Breast epithelium (tissue), 4 donors: Measurements from ENCODE around the gene GRM1. TPM values are rescaled to one million over a fixed set of nuclear protein-coding genes. Genes with fewer than 3 reads are reported as not detected.

ENCODE experiments used
- DNase-seq, 2 donors: peaks; one replicate each; pipeline ENCODE4 v3.0.0-alpha.2; 2019; ENCODE audit warnings: low spot score in 2 of 2
- H3K27ac ChIP-seq, 2 donors: fragments of 200-600 bp; sonication (generic) in 1 of 2; one replicate each; pipeline ENCODE4 v1.5.1; 2016 to 2019; ENCODE audit warnings: mild to moderate bottlenecking in 1 of 2
- H3K27me3 ChIP-seq, 2 donors: fragments of 200-600 bp; sonication (generic) in 1 of 2; one replicate each; pipeline versions ENCODE4 v1.5.1 to v1.6.0; 2017 to 2019; ENCODE audit warnings: control low read depth in 1 of 2, mild to moderate bottlenecking in 1 of 2
- H3K36me3 ChIP-seq: fragments of 200-600 bp; one replicate; pipeline ENCODE4 v1.5.1; 2019
- H3K4me1 ChIP-seq, 2 donors: fragments of 200-600 bp; sonication (generic); one replicate each; pipeline ENCODE4 v1.5.1; 2016 to 2019; ENCODE audit warnings: control low read depth in 1 of 2
- H3K4me3 ChIP-seq, 3 donors: fragments of 200-600 bp; sonication (generic); 1 replicate in 2 of 3; 2 replicates in 1 of 3; pipeline ENCODE4 v1.5.1; 2016 to 2019; ENCODE audit warnings: mild to moderate bottlenecking in 3 of 3, moderate library complexity in 2 of 3
- H3K9me3 ChIP-seq, 2 donors: fragments of 200-600 bp; sonication (generic) in 1 of 2; one replicate each; pipeline ENCODE4 v1.5.1; 2016 to 2019; ENCODE audit warnings: control low read depth in 1 of 2
- POLR2A ChIP-seq: fragments of 450-650 bp; IDR thresholded peaks from one replicate; pipeline ENCODE4 v1.6.1; 2016; ENCODE audit warnings: antibody characterized with exemption, mild to moderate bottlenecking, moderate library complexity
- POLR2AphosphoS5 ChIP-seq, 3 donors: sonication (generic); formaldehyde crosslinking; IDR thresholded peaks; one replicate each; pipeline ENCODE4 v1.6.1; 2017; ENCODE audit warnings: antibody characterized with exemption in 3 of 3
- intact Hi-C: fragments of 100-400 bp; cut with DNase I; formaldehyde crosslinking; loops from one replicate; pipeline ENCODE4 v1.15.1; 2023; ENCODE audit warnings: low total_unique reads
- total RNA-seq, 3 donors: library from RNA; depleted of rRNA; stranded (reverse); fragments of >200 nt; gene quantifications; one replicate each; pipeline ENCODE4 v1.1.0, GENCODE V29; 2016
- TF ChIP-seq, protein P1 (sequence below), 3 donors: fragments of 450-650 bp; IDR thresholded peaks; one replicate each; pipeline ENCODE4 v1.5.1; 2016 to 2017; ENCODE audit warnings: antibody characterized with exemption in 3 of 3, mild to moderate bottlenecking in 3 of 3, moderate library complexity in 3 of 3

The GRM1 gene
- total RNA-seq, 3 donors from 2014 or later: 0.15 to 0.16 TPM; not detected in 1

DNA sequence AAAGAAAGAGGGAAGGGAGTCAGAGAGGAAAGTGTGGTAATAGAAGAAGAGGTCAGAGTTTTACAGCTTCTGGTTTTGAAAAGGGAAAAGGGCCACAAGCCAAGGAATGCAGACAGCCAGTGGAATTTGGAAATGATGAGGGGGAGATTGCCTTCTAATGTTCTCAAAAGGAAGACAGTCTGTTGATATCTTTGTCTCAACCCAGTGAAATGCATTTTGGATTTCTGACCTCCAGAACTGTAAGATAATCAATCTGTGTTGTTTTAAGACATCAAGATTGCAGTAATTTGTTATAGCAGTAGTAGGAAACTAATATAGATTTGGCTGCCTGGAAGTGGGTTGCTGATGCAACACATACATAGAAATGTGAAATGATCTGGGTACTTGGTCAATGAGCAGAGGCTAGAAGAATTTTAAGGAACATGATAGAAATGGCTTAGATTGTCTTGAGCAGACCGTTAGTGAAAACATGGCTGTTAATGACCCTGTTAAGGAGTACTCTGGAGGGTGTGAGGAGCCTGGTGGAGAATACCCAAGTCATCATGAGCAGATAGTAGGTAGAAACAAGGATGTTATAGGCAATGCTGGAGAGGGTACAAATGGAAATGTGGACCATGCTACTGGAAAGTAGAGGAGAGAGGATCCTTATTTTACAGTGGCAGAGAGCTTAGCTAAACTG, 259.0 kb downstream of the GRM1 start:
- TF ChIP-seq POLR2AphosphoS5 (IDR thresholded peaks at IDR 0.05) (no peak), POLR2A (no peak)
- TF ChIP-seq, protein P1, sequence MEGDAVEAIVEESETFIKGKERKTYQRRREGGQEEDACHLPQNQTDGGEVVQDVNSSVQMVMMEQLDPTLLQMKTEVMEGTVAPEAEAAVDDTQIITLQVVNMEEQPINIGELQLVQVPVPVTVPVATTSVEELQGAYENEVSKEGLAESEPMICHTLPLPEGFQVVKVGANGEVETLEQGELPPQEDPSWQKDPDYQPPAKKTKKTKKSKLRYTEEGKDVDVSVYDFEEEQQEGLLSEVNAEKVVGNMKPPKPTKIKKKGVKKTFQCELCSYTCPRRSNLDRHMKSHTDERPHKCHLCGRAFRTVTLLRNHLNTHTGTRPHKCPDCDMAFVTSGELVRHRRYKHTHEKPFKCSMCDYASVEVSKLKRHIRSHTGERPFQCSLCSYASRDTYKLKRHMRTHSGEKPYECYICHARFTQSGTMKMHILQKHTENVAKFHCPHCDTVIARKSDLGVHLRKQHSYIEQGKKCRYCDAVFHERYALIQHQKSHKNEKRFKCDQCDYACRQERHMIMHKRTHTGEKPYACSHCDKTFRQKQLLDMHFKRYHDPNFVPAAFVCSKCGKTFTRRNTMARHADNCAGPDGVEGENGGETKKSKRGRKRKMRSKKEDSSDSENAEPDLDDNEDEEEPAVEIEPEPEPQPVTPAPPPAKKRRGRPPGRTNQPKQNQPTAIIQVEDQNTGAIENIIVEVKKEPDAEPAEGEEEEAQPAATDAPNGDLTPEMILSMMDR (IDR thresholded peaks at IDR 0.05): no peak
- H3K4me1 ChIP-seq: no peaks in the 10 kb centered on the region
- intact Hi-C loops: no loop called here
- H3K36me3 ChIP-seq: no peaks in the 10 kb centered on the region
- no peaks in the 10 kb centered on the region for H3K27me3 ChIP-seq
- no peak overlapping the region for H3K27ac ChIP-seq
- no peak for DNase-seq
- no peaks in the 10 kb centered on the region for H3K9me3 ChIP-seq
- no peak overlapping the region for H3K4me3 ChIP-seq

DNA sequence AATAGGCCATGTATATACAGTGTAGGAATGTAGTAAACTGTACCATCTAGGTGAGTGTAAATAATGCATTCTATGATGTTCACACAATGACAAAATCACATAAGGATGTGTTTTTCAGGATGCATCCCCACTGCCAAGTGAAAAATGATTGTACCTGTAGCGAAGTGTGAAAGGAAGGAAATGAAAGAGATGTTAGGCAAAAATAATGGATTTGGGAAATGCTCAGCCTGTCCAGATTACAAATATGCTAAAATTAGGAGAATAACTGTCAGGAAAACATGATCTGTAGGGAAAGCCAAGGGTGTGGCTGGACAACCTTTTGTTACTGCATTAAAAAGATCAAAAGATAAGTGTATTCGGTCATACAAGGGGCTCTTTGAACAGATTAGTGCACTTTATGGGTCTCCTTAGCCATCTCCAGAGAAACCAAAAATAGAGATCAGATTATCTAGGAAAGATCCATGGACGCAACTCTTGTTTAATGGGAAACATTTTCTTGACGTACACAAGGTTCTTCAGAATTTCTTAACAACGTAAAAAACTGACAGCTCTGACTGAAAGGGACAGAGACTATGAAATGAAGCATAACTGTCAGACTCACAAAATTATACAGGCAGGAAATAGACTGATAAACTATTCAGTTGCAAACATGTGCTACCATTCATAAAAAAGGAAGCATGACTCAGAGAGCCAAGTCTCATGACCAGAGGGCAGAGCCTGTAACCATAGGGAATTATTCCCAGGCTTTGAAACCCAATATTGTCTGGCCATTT, 261.1 kb downstream of the GRM1 start:
- no peaks in the 10 kb centered on the region for H3K9me3 ChIP-seq
- no peak for DNase-seq
- H3K36me3 ChIP-seq: no peaks in the 10 kb centered on the region
- no peak overlapping the region for H3K4me3 ChIP-seq
- H3K27ac ChIP-seq: no peak overlapping the region
- intact Hi-C loops: no loop called here
- no peaks in the 10 kb centered on the region for H3K4me1 ChIP-seq
- H3K27me3 ChIP-seq: no peaks in the 10 kb centered on the region
- TF ChIP-seq POLR2A: no peak
- no peak for TF ChIP-seq POLR2AphosphoS5 (IDR thresholded peaks at IDR 0.05)
- TF ChIP-seq, protein P1 (IDR thresholded peaks at IDR 0.05): no peak

DNA sequence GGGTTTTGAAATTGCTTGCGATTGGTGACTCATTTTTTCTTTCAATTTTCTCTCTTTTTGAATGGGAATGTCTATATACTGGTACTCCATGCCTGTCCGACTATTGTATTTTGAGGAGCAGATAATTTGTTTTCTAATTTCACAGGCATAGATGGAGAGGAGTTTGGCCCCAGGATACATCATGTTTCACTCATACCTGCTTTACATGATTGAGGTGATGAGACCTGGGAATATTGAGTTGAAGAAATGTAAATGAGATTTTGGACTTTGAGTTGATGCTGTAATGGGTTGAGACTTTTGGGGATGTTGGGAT, 261.7 kb downstream of the GRM1 start:
- TF ChIP-seq, protein P1 (IDR thresholded peaks at IDR 0.05): no peak
- TF ChIP-seq POLR2A: no peak
- TF ChIP-seq POLR2AphosphoS5 (IDR thresholded peaks at IDR 0.05): no peak
- Histone ChIP-seq H3K27ac (no peak overlapping the region), H3K4me3 (no peak overlapping the region), H3K36me3 (no peaks in the 10 kb centered on the region), H3K27me3 (no peaks in the 10 kb centered on the region), H3K9me3 (no peaks in the 10 kb centered on the region), H3K4me1 (no peaks in the 10 kb centered on the region)
- no peak for DNase-seq
- intact Hi-C loops: no loop called here

DNA sequence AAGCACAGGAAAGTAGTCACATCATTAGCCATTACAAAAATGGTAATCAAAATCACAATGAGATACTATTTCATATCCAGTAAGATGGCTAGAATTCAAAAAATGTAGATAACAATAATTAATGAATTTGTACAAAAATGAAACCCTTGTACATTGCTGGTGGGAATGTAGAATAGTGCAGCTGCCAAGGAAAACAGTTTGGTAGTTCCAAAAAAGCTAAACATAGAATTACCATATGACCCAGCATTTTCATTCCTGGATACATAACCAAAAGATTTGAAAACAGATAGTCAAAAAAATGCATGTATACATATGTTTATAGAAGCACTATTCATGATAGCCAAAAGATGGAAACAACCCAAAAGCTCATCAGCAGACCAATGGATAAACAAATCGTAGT, 263.6 kb downstream of the GRM1 start:
- Histone ChIP-seq H3K27me3 (no peaks in the 10 kb centered on the region), H3K27ac (no peak overlapping the region), H3K4me3 (no peak overlapping the region), H3K36me3 (no peaks in the 10 kb centered on the region), H3K9me3 (no peaks in the 10 kb centered on the region), H3K4me1 (no peaks in the 10 kb centered on the region)
- DNase-seq: no peak
- TF ChIP-seq, protein P1 (IDR thresholded peaks at IDR 0.05): no peak
- TF ChIP-seq POLR2A (no peak), POLR2AphosphoS5 (IDR thresholded peaks at IDR 0.05) (no peak)
- intact Hi-C loops: no loop called here

DNA sequence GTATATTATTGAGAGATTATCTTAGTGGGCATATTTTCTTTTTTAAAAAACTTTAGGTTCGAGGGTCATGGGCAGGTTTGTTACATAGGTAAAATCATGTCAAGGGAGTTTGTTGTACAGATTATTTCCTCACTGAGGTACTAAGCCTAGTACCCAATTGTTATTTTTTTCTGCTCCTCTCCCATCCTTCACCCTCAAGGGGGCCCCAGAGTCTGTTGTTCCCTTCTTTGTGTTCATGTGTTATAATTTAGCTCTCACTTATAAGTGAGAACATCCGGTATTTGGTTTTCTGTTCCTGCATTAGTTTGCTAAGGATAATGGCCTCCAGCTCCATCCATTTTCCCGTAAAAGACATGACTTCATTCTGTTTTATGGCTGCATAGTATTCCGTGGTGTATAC, 266.8 kb downstream of the GRM1 start:
- intact Hi-C loops: no loop called here
- Histone ChIP-seq H3K9me3 (no peaks in the 10 kb centered on the region), H3K4me3 (no peak overlapping the region), H3K4me1 (no peaks in the 10 kb centered on the region), H3K36me3 (no peaks in the 10 kb centered on the region), H3K27me3 (no peaks in the 10 kb centered on the region), H3K27ac (no peak overlapping the region)
- TF ChIP-seq POLR2A: no peak
- TF ChIP-seq, protein P1 (IDR thresholded peaks at IDR 0.05): no peak
- no peak for TF ChIP-seq POLR2AphosphoS5 (IDR thresholded peaks at IDR 0.05)
- no peak for DNase-seq
